CD14-positive monocyte (primary cell): ENCODE results near the gene HOXA13. TPM values are rescaled to one million over a fixed set of nuclear protein-coding genes. Genes with fewer than 3 reads are reported as not detected.
A peak's percentile ranks its signal among the peaks of the same experiment; 100 is the strongest.

ENCODE experiments used
- DNase-seq, 3 donors: peaks; one replicate each; pipeline ENCODE4 v3.0.0-alpha.2; 2011 to 2022
- H2AFZ ChIP-seq: 2 replicates; pipeline ENCODE4 v1.6.0; 2012; ENCODE audit warnings: mild to moderate bottlenecking, low read depth, low read length, inconsistent platforms; ENCODE audit not compliant: insufficient read depth, poor library complexity, severe bottlenecking
- H3K27ac ChIP-seq, 2 donors: 1 replicate in 1 of 2; 2 replicates in 1 of 2; pipeline ENCODE4 v1.5.1; 2012 to 2013; ENCODE audit warnings: low read length in 2 of 2, control low read depth in 1 of 2, inconsistent platforms in 1 of 2, low read depth in 1 of 2, mild to moderate bottlenecking in 1 of 2
- H3K27me3 ChIP-seq, 2 donors: one replicate each; pipeline versions ENCODE4 v1.6.0 to v1.6.1; 2011 to 2013; ENCODE audit warnings: low read length in 2 of 2; ENCODE audit not compliant: control insufficient read depth in 2 of 2, insufficient read depth in 2 of 2
- H3K36me3 ChIP-seq, 2 donors: replicated peaks in 1 of 2; 1 replicate in 1 of 2; 2 replicates in 1 of 2; pipeline versions ENCODE4 v1.5.1 to v1.6.1; 2012 to 2013; ENCODE audit warnings: low read length in 2 of 2, control low read depth in 1 of 2, inconsistent platforms in 1 of 2, mild to moderate bottlenecking in 1 of 2; ENCODE audit not compliant: insufficient read depth in 2 of 2, control insufficient read depth in 1 of 2
- H3K4me1 ChIP-seq, 2 donors: 1 replicate in 1 of 2; 2 replicates in 1 of 2; pipeline versions ENCODE4 v1.5.1 to v1.6.1; 2012 to 2013; ENCODE audit warnings: low read length in 2 of 2, control low read depth in 1 of 2, inconsistent platforms in 1 of 2, mild to moderate bottlenecking in 1 of 2, moderate library complexity in 1 of 2; ENCODE audit not compliant: insufficient read depth in 2 of 2, control insufficient read depth in 1 of 2
- H3K4me2 ChIP-seq: replicated peaks from 2 replicates; pipeline ENCODE3; 2012; ENCODE audit warnings: low read length, moderate library complexity, mild to moderate bottlenecking; ENCODE audit not compliant: poor library complexity, severe bottlenecking; ENCODE audit errors: extremely low read depth
- H3K4me3 ChIP-seq, 3 experiments: fragments of 200-600 bp in 1 of 3; sonication (generic) in 1 of 3; replicated peaks in 1 of 3; 1 replicate in 2 of 3; 2 replicates in 1 of 3; pipeline ENCODE4 v1.5.1; 2011 to 2013; ENCODE audit warnings: low read length in 3 of 3, mild to moderate bottlenecking in 3 of 3, control low read depth in 2 of 3, low read depth in 2 of 3, inconsistent platforms in 1 of 3, moderate library complexity in 1 of 3
- H3K79me2 ChIP-seq: 2 replicates; pipeline ENCODE4 v1.6.0; 2012; ENCODE audit warnings: mild to moderate bottlenecking, control low read depth, inconsistent platforms, low read length, moderate library complexity; ENCODE audit not compliant: insufficient read depth
- H3K9ac ChIP-seq: 2 replicates; pipeline ENCODE4 v1.6.0; 2017; ENCODE audit warnings: low read length, mild to moderate bottlenecking; ENCODE audit not compliant: insufficient read depth, poor library complexity, severe bottlenecking
- H3K9me3 ChIP-seq, 2 donors: replicated peaks in 1 of 2; 1 replicate in 1 of 2; 2 replicates in 1 of 2; pipeline versions ENCODE4 v1.5.1 to v1.6.1; 2012 to 2013; ENCODE audit warnings: low read length in 2 of 2, control low read depth in 1 of 2; ENCODE audit not compliant: control insufficient read depth in 1 of 2, insufficient read depth in 1 of 2
- H4K20me1 ChIP-seq: 2 replicates; pipeline ENCODE4 v1.6.0; 2012; ENCODE audit warnings: mild to moderate bottlenecking, low read length, control low read depth, moderate library complexity; ENCODE audit not compliant: insufficient read depth
- H3K27ac Mint-ChIP-seq, 7 donors: one replicate each; pipeline ENCODE4 v1.8.0; 2020; ENCODE audit warnings: mild to moderate bottlenecking in 7 of 7, mixed read lengths in 7 of 7, moderate library complexity in 6 of 7, inconsistent platforms in 2 of 7
- H3K27me3 Mint-ChIP-seq, 3 donors: one replicate each; pipeline ENCODE4 v1.8.0; 2021 to 2022; ENCODE audit warnings: low read depth in 3 of 3, mild to moderate bottlenecking in 3 of 3, mixed read lengths in 3 of 3, moderate library complexity in 3 of 3, inconsistent platforms in 1 of 3
- H3K36me3 Mint-ChIP-seq, 2 donors: one replicate each; pipeline ENCODE4 v1.8.0; 2020; ENCODE audit warnings: mixed read lengths in 2 of 2, inconsistent platforms in 1 of 2, mild to moderate bottlenecking in 1 of 2
- H3K4me1 Mint-ChIP-seq: one replicate; pipeline ENCODE4 v1.8.0; 2020; ENCODE audit warnings: mild to moderate bottlenecking, mixed read lengths
- H3K4me3 Mint-ChIP-seq, 2 donors: one replicate each; pipeline ENCODE4 v1.8.0; 2020; ENCODE audit warnings: mild to moderate bottlenecking in 2 of 2, mixed read lengths in 2 of 2, moderate library complexity in 1 of 2
- H3K9me3 Mint-ChIP-seq, 7 donors: one replicate each; pipeline ENCODE4 v1.8.0; 2020 to 2022; ENCODE audit warnings: mixed read lengths in 7 of 7, mild to moderate bottlenecking in 6 of 7, moderate library complexity in 6 of 7, inconsistent platforms in 2 of 7
- WGBS: methylation state at CpG from one replicate; pipeline ENCODE4 v1.1.5; 2013; ENCODE audit warnings: missing lambda C conversion rate; ENCODE audit not compliant: insufficient coverage; 5-methylcytosine and 5-hydroxymethylcytosine counted together
- intact Hi-C, 2 donors: fragments of 100-400 bp; cut with micrococcal nuclease; formaldehyde crosslinking; loops; one replicate each; pipeline versions ENCODE4 v1.15.0 to v1.15.1; 2023
- polyA plus RNA-seq, 3 donors: library from polyadenylated mRNA; depleted of rRNA in 1 of 3; unstranded in 2 of 3; stranded (reverse) in 1 of 3; fragments of 300-500 nt in 2 of 3; fragments of >200 nt in 1 of 3; fragmentation: Illumina TruSeq in 2 of 3; gene quantifications; 1 replicate in 2 of 3; 2 replicates in 1 of 3; pipeline ENCODE4 v1.2.3, GENCODE V29; 2012 to 2021
- TF ChIP-seq, protein P1 (sequence below): fragments of 200-600 bp; IDR thresholded peaks from one replicate; pipeline ENCODE4 v1.8.0; 2022; ENCODE audit warnings: antibody characterized with exemption, mild to moderate bottlenecking

Gene HOXA13
- polyA plus RNA-seq, 3 donors = not detected

DNA sequence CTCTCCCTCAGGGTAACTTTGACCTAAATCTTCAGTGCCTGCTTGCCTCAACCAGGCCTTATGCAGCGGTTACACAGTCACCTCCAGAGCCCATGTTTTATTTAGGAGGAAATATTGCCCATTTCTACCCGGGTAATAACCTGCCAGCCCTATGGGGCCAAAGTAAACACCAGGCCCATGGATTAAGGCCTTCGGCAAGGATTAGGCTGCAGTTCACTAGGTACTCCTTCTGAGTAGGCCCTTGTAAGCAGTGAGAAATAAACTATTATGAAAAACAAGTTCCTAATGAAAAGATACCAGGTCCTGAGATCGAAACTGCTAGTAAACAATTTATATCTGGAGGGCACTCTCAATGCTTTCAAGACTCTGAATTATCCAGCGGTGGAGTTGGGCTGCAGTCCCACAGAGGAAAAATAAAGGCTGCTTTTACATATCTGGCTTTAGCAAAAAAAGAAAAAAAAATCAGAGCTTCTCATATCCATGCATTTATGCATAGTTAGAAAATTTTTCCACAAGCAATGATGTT is 22.0 kb downstream of the HOXA13 start:
- Histone ChIP-seq H4K20me1 (no peaks in the 10 kb centered on the region), H3K36me3 (no peaks in the 10 kb centered on the region), H3K9me3 (peaks cover 11 to 22% of the 10 kb centered on the region in 2 donors), H3K4me1 (peaks cover 19 to 28% of the 10 kb centered on the region in 2 donors), H3K27ac (no peak overlapping the region), H3K27me3 (peaks cover 46 to 98% of the 10 kb centered on the region in 2 donors), H2AFZ (no peak overlapping the region), H3K4me3 (no peak overlapping the region), H3K9ac (no peak overlapping the region), H3K79me2 (no peaks in the 10 kb centered on the region), H3K4me2 (no peak overlapping the region)
- Mint-ChIP-seq H3K36me3 (peaks cover 0 to 14% of the 10 kb centered on the region in 2 donors), H3K4me1 (peaks cover 23% of the 10 kb centered on the region), H3K27ac (no peak overlapping the region), H3K4me3 (peak overlapping the region in 1 of 2 donors; percentile 89), H3K9me3 (peaks cover 0 to 23% (median 8%) of the 10 kb centered on the region in 7 donors), H3K27me3 (peaks cover 85 to 95% (median 90%) of the 10 kb centered on the region in 3 donors)
- no peak for DNase-seq
- intact Hi-C loops = no loop called here
- TF ChIP-seq, protein P1, sequence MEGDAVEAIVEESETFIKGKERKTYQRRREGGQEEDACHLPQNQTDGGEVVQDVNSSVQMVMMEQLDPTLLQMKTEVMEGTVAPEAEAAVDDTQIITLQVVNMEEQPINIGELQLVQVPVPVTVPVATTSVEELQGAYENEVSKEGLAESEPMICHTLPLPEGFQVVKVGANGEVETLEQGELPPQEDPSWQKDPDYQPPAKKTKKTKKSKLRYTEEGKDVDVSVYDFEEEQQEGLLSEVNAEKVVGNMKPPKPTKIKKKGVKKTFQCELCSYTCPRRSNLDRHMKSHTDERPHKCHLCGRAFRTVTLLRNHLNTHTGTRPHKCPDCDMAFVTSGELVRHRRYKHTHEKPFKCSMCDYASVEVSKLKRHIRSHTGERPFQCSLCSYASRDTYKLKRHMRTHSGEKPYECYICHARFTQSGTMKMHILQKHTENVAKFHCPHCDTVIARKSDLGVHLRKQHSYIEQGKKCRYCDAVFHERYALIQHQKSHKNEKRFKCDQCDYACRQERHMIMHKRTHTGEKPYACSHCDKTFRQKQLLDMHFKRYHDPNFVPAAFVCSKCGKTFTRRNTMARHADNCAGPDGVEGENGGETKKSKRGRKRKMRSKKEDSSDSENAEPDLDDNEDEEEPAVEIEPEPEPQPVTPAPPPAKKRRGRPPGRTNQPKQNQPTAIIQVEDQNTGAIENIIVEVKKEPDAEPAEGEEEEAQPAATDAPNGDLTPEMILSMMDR = no peak
- WGBS = 100% methylated on average over 4 of the region's 5 CpGs

DNA sequence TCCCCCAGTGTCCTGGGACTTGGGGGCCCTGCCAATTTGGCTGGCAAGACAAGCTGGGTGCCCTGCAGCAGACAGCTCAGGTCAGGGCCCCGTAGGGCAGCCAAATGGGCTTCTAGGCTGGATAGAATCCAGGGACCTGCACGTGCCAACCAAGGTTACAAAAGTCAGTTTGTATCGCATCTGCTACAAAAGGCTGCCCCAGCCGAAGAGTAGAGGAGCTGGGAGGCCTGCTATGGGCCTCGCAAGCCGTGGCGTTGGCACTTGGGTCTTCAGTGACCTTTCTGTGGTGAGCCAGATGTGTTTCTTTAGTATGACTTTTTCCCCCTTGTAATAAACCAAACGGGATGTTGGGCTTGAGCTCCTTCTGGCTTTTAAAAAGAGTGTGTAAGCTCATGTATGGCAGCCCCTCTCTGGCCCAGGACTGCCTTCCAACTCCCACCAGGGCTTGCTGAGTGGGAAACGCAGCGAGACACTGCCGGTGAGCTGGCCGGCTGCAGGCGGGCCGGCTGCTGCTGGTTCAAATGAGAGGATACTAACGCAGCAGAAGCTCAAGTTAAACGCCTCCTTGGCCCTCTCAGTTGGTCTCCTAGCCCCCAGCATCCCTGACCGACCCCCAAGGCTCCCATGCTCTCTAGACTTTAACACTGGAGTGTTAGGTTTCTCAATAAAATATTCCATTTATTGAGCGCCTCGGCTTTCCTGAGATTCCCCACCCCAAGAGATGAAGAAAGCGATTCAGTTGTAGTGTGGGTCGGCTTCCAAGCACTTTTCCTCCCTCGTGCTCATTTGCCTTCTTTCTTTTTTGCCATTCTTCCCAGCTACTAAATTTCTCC is 22.7 kb downstream of the HOXA13 start:
- TF ChIP-seq, protein P1 = no peak
- no peak overlapping the region for H3K9ac ChIP-seq
- DNase-seq = no peak
- peaks cover 46 to 98% of the 10 kb centered on the region in 2 donors for H3K27me3 ChIP-seq
- H3K79me2 ChIP-seq = no peaks in the 10 kb centered on the region
- Mint-ChIP-seq H3K9me3 (peaks cover 0 to 22% (median 5%) of the 10 kb centered on the region in 7 donors), H3K27me3 (peaks cover 83 to 95% (median 89%) of the 10 kb centered on the region in 3 donors), H3K27ac (no peak overlapping the region), H3K36me3 (peaks cover 3 to 16% of the 10 kb centered on the region in 2 donors), H3K4me3 (peak overlapping the region in 1 of 2 donors; percentile 35), H3K4me1 (peaks cover 26% of the 10 kb centered on the region)
- H4K20me1 ChIP-seq = no peaks in the 10 kb centered on the region
- H3K4me3 ChIP-seq = no peak overlapping the region
- 90% methylated on average over 16 of the region's 22 CpGs for WGBS
- peaks cover 26 to 35% of the 10 kb centered on the region in 2 donors for H3K4me1 ChIP-seq
- H3K36me3 ChIP-seq = no peaks in the 10 kb centered on the region
- peaks cover 14 to 20% of the 10 kb centered on the region in 2 donors for H3K9me3 ChIP-seq
- no peak overlapping the region for H3K27ac ChIP-seq
- intact Hi-C loops = no loop called here
- no peak overlapping the region for H2AFZ ChIP-seq
- no peak overlapping the region for H3K4me2 ChIP-seq
